NCI-H1417 (cell line): ENCODE measurements around the gene MC5R.

Source experiments
- DNase-seq, 3 experiments: peaks; one replicate each; lab custom pipeline; 2025; lab: John Stamatoyannopoulos, UW

MC5R gene

GRCh38 chr18:13823707-13824395, at the start of gene MC5R:
MC5R (plus strand) TSS chr18:13824149; CDS start chr18:13825766, 1,617 bp downstream.
- DNase-seq = peak; percentile 39 to 68 (median 53)

GRCh38 chr18:13775058-13775457, 48.9 kb upstream of the MC5R start:
- DNase-seq = no peak

GRCh38 chr18:13791181-13791580, 32.8 kb upstream of the MC5R start:
- no peak for DNase-seq

- DNase-seq = no peak
Observed at GRCh38 chr18:13793819-13794218, 30.1 kb upstream of the MC5R start.

GRCh38 chr18:13796515-13796914, 27.4 kb upstream of the MC5R start:
- no peak for DNase-seq

- no peak for DNase-seq
Observed at GRCh38 chr18:13797157-13797611, 26.8 kb upstream of the MC5R start.

- no peak for DNase-seq
Observed at GRCh38 chr18:13799396-13799795, 24.6 kb upstream of the MC5R start.

GRCh38 chr18:13800505-13801259, 23.3 kb upstream of the MC5R start:
- DNase-seq = peak in 2 of 3 experiments; percentile 26 to 48

GRCh38 chr18:13801260-13801601, 22.7 kb upstream of the MC5R start:
- DNase-seq = no peak

- no peak for DNase-seq
Observed at GRCh38 chr18:13804305-13804704, 19.6 kb upstream of the MC5R start.

GRCh38 chr18:13808294-13809042, 15.5 kb upstream of the MC5R start:
- no peak for DNase-seq

GRCh38 chr18:13809043-13809430, 14.9 kb upstream of the MC5R start:
- DNase-seq = no peak

GRCh38 chr18:13809531-13810255, 14.3 kb upstream of the MC5R start:
- peak in 1 of 3 experiments; percentile 34 for DNase-seq

GRCh38 chr18:13810950-13811485, 12.9 kb upstream of the MC5R start:
- DNase-seq = no peak

- no peak for DNase-seq
Observed at GRCh38 chr18:13811993-13812392, 12.0 kb upstream of the MC5R start.

GRCh38 chr18:13813271-13813849, 10.6 kb upstream of the MC5R start:
- DNase-seq = peak; percentile 39 to 77 (median 43)

- no peak for DNase-seq
Observed at GRCh38 chr18:13826209-13826608, 2.3 kb downstream of the MC5R start.

GRCh38 chr18:13831864-13832508, 8.0 kb downstream of the MC5R start:
- DNase-seq = peak in 2 of 3 experiments; percentile 9 to 10

- no peak for DNase-seq
Observed at GRCh38 chr18:13834496-13835015, 10.6 kb downstream of the MC5R start.

GRCh38 chr18:13835202-13835601, 11.3 kb downstream of the MC5R start:
- DNase-seq = no peak

GRCh38 chr18:13836559-13836958, 12.6 kb downstream of the MC5R start:
- no peak for DNase-seq
